Rectal smooth muscle tissue (tissue), 1 donor: ENCODE results near the gene ECEL1.
"Not testable (repeated sequence)": the region's sequence is repeated elsewhere in the genome, so short reads cannot be mapped to it uniquely, and the experiment has no call there.

Experiments
- H3K27ac ChIP-seq: one replicate; pipeline ENCODE4 v1.7.0; 2013; ENCODE audit warnings: low read depth, low read length, inconsistent platforms
- H3K27me3 ChIP-seq: one replicate; pipeline ENCODE4 v1.7.0; 2013; ENCODE audit warnings: low read length; ENCODE audit not compliant: control insufficient read depth, insufficient read depth
- H3K36me3 ChIP-seq: one replicate; pipeline ENCODE4 v1.7.0; 2013; ENCODE audit warnings: low read length; ENCODE audit not compliant: control insufficient read depth, insufficient read depth
- H3K4me1 ChIP-seq: one replicate; pipeline ENCODE4 v1.7.0; 2013; ENCODE audit warnings: low read length; ENCODE audit not compliant: control insufficient read depth, insufficient read depth
- H3K4me3 ChIP-seq: one replicate; pipeline ENCODE4 v1.7.0; 2013; ENCODE audit warnings: low read length
- H3K9ac ChIP-seq: one replicate; pipeline ENCODE4 v1.7.0; 2013; ENCODE audit warnings: low read length

ECEL1 gene

GRCh38 chr2:232434563-232435374 lies 52.9 kb downstream of the ECEL1 start:
- no peak overlapping the region for H3K4me3 ChIP-seq
- no peak overlapping the region for H3K9ac ChIP-seq
- no peaks in the 10 kb centered on the region for H3K27me3 ChIP-seq
- no peaks in the 10 kb centered on the region for H3K4me1 ChIP-seq
- no peaks in the 10 kb centered on the region for H3K36me3 ChIP-seq
- H3K27ac ChIP-seq, result no peak overlapping the region

GRCh38 chr2:232434091-232434490 lies 53.5 kb downstream of the ECEL1 start:
- H3K9ac ChIP-seq, result no peak overlapping the region
- no peaks in the 10 kb centered on the region for H3K36me3 ChIP-seq
- no peaks in the 10 kb centered on the region for H3K4me1 ChIP-seq
- H3K4me3 ChIP-seq, result no peak overlapping the region
- no peak overlapping the region for H3K27ac ChIP-seq
- H3K27me3 ChIP-seq, result no peaks in the 10 kb centered on the region

GRCh38 chr2:232433622-232434021 lies 54.0 kb downstream of the ECEL1 start:
- not testable (repeated sequence) for H3K9ac ChIP-seq, H3K4me3 ChIP-seq

GRCh38 chr2:232432598-232433184 lies 54.9 kb downstream of the ECEL1 start:
- no peak overlapping the region for H3K4me3 ChIP-seq
- H3K4me1 ChIP-seq, result no peaks in the 10 kb centered on the region
- H3K27ac ChIP-seq, result no peak overlapping the region

More at GRCh38 chr2:232433622-232434021, 54.0 kb downstream of the ECEL1 start:
- H3K4me1 ChIP-seq, H3K27ac ChIP-seq, H3K27me3 ChIP-seq, H3K36me3 ChIP-seq: not testable (repeated sequence)

GRCh38 chr2:232431705-232432590 lies 55.7 kb downstream of the ECEL1 start:
- Histone ChIP-seq H3K27me3 (no peaks in the 10 kb centered on the region), H3K27ac (no peak overlapping the region), H3K4me3 (no peak overlapping the region), H3K9ac (no peak overlapping the region), H3K36me3 (no peaks in the 10 kb centered on the region), H3K4me1 (no peaks in the 10 kb centered on the region)

More at GRCh38 chr2:232432598-232433184, 54.9 kb downstream of the ECEL1 start:
- Histone ChIP-seq H3K27me3 (no peaks in the 10 kb centered on the region), H3K36me3 (no peaks in the 10 kb centered on the region), H3K9ac (no peak overlapping the region)
